ENCODE data around the gene PPM1L.

PPM1L gene

DNA sequence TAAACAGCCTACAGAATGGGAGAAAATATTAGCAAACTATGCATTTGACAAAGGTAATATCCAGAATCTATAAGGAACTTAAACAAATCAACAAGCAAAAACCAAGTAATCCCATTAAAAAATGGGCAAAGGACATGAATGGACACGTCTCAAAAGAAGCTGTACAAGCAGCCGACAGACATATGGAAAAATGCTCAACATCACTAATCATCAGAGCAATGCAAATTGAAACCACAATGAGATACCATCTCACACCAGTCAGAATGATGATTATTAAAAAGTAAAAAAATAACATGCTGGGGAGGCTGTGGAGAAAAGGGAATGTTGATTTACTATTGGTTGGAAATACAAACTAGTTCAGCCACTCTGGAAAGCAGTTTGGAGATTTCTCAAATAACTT is 30.7 kb upstream of the PPM1L start:
- TF ChIP-seq, protein P1, sequence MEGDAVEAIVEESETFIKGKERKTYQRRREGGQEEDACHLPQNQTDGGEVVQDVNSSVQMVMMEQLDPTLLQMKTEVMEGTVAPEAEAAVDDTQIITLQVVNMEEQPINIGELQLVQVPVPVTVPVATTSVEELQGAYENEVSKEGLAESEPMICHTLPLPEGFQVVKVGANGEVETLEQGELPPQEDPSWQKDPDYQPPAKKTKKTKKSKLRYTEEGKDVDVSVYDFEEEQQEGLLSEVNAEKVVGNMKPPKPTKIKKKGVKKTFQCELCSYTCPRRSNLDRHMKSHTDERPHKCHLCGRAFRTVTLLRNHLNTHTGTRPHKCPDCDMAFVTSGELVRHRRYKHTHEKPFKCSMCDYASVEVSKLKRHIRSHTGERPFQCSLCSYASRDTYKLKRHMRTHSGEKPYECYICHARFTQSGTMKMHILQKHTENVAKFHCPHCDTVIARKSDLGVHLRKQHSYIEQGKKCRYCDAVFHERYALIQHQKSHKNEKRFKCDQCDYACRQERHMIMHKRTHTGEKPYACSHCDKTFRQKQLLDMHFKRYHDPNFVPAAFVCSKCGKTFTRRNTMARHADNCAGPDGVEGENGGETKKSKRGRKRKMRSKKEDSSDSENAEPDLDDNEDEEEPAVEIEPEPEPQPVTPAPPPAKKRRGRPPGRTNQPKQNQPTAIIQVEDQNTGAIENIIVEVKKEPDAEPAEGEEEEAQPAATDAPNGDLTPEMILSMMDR (conservative IDR thresholded peaks at IDR 0.05): no peak
- H3K27ac ChIP-seq: no peak overlapping the region

DNA sequence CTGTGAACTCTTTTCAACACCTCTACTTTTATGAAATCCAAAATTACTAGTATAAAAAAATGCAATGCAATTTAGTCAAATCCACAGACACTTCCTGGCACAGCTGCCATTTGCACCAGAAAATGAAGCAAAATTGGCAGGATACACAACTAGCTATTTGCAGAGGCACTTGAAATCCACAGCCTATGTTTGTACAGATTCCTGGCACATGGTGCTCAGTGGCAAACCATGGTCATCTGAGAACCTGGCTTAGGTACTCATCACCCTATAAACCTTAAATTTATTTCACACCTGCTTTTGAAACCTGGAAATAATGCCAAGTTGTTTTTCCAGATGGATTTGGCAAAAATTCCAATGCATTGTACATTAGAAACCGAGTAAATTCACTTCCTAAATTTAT is 20.2 kb upstream of the PPM1L start:
- no peak overlapping the region for H3K27ac ChIP-seq
- TF ChIP-seq, protein P1 (conservative IDR thresholded peaks at IDR 0.05): no peak

- TF ChIP-seq, protein P1 (conservative IDR thresholded peaks at IDR 0.05): no peak
- no peak overlapping the region for H3K27ac ChIP-seq
These were observed 18.0 kb upstream of the PPM1L start for GRCh38 chr3:160738048-160738447.

DNA sequence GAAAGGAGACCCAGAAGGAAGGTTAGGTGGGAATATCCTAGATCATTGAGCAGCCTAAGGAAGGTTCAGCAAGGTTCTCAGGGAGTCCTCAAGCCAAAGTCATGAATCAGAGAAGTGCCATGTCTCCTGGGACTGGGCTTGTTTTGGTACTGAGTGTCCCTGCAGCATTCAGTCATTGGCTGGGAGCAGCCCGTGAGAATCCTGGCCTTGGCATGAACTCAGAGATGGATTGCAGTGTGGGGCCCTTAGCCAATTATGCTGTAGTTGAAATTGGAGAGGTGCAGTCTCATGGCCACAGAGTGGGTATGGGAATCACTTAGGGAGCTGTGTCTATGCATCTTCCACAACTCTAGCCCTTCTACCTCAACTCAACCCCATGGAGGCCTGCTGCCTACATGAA is 17.0 kb upstream of the PPM1L start:
- H3K27ac ChIP-seq: no peak overlapping the region
- TF ChIP-seq, protein P1 (conservative IDR thresholded peaks at IDR 0.05): no peak

- TF ChIP-seq, protein P1 (conservative IDR thresholded peaks at IDR 0.05): no peak
These were observed 9.1 kb upstream of the PPM1L start for GRCh38 chr3:160746976-160747375.

GRCh38 chr3:160747422-160747821 is 8.6 kb upstream of the PPM1L start:
- TF ChIP-seq, protein P1 (conservative IDR thresholded peaks at IDR 0.05): no peak
- H3K27ac ChIP-seq: no peak overlapping the region; the same call in 1 of the 2 replicates

More at GRCh38 chr3:160746976-160747375, 9.1 kb upstream of the PPM1L start:
- H3K27ac ChIP-seq: no peak overlapping the region; the same call in 1 of the 2 replicates

DNA sequence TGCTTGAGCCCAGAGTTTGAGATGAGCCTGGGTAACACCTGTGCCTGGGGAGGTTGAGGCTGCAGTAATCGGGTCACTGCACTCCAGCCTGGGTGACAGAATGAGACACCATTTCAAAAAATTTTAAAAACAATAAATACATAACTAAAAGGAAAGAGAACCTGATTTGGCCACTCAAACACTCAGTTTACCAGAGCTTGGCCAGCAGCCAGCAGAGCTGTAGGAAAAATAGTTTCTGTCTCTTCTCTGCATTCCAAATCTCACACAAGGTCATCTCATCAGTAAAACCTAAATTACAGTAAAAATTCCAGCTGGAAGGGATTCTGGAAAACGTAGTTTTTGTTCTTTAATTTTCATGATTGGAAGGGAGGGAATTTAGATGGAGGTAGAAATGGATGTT is 7.8 kb upstream of the PPM1L start:
- TF ChIP-seq, protein P1 (conservative IDR thresholded peaks at IDR 0.05): no peak

More for the DNA sequence above, 7.8 kb upstream of the PPM1L start:
- no peak overlapping the region for H3K27ac ChIP-seq
